Pancreas (tissue), 10 donors: ENCODE measurements around the gene AGBL1. TPM values are rescaled to one million over a fixed set of nuclear protein-coding genes. Genes with fewer than 3 reads are reported as not detected.

Source experiments
- ATAC-seq, 4 donors: fragments of 200-7000 bp; cut with Tn5 transposase; one replicate each; pipeline versions ENCODE4 v1.8.0 to v1.9.1; 2020; ENCODE audit warnings: mild to moderate bottlenecking in 4 of 4, moderate library complexity in 4 of 4
- DNase-seq, 6 donors: peaks; one replicate each; pipeline ENCODE4 v3.0.0-alpha.2; 2020
- FAIRE-seq: peaks from 2 replicates; lab custom pipeline; 2012; peaks lifted over from hg19 to GRCh38; lab: Jason Lieb, UNC
- H3K27ac ChIP-seq, 4 donors: fragments of 200-600 bp; sonication (generic); 1 replicate in 3 of 4; 2 replicates in 1 of 4; pipeline versions ENCODE4 v1.5.0 to v1.8.0; 2020
- H3K27me3 ChIP-seq, 4 donors: fragments of 200-600 bp; one replicate each; pipeline ENCODE4 v1.8.0; 2021
- H3K36me3 ChIP-seq, 3 donors: fragments of 200-600 bp; sonication (generic) in 1 of 3; one replicate each; pipeline versions ENCODE4 v1.5.0 to v1.8.0; 2020 to 2021
- H3K4me1 ChIP-seq, 3 donors: fragments of 200-600 bp; one replicate each; pipeline ENCODE4 v1.8.0; 2021
- H3K4me3 ChIP-seq, 4 donors: fragments of 200-600 bp; sonication (generic) in 2 of 4; one replicate each; pipeline versions ENCODE4 v1.5.0 to v1.8.0; 2020 to 2021
- H3K9me3 ChIP-seq, 4 donors: fragments of 200-600 bp; one replicate each; pipeline ENCODE4 v1.8.0; 2021
- WGBS, 2 donors: extraction: QIAGEN DNeasy Blood & Tissue Kit; methylation state at CpG; one replicate each; pipeline ENCODE4 v1.1.7; 2013; 5-methylcytosine and 5-hydroxymethylcytosine counted together
- intact Hi-C, 3 donors: fragments of 100-400 bp; cut with DNase I; formaldehyde crosslinking; loops; one replicate each; pipeline versions ENCODE4 v1.11.1 to v1.14.2; 2022
- polyA plus RNA-seq, 2 donors: library from polyadenylated mRNA; stranded (reverse); fragments of 200-250 nt; gene quantifications; one replicate each; pipeline ENCODE4 v1.2.3, GENCODE V29; 2013
- total RNA-seq, 6 donors: library from RNA; stranded (reverse); fragmentation: NEBNext Ultra II Directional in 4 of 6; extraction: Animal tissue kit (Norgen Biotek cat#: 25700) in 4 of 6; gene quantifications; one replicate each; pipeline versions ENCODE4 v1.2.1 to v1.2.4, GENCODE V29; 2021 to 2023
- TF ChIP-seq, protein P1 (sequence below), 4 donors: fragments of 200-600 bp; sonication (generic) in 3 of 4; IDR thresholded peaks; one replicate each; pipeline versions ENCODE4 v1.5.0 to v1.8.0; 2021; ENCODE audit warnings: antibody characterized with exemption in 4 of 4
- donor health status: healthy with polysubstance abuse.
- donor health status: DM: no; HTN: no; CAD: no; lungs with moderate emphysema.
- donor health status: DM: no; HTN: no; CAD: no.
- donor health status: control.
- donor health status: control.
- donor health status: Bipolar disorder and iron deficiency.
- donor health status: DM: yes; HTN: yes; CAD: no.
- donor health status: DM: no; HTN: no; CAD: no.
- donor health status: DM: no; HTN: no; CAD: no.
- donor health status: DM: yes; HTN: yes; CAD: no.

The AGBL1 gene
- total and polyA plus RNA-seq, 8 donors = under 0.01 to 0.06 (median 0.05) TPM; not detected in 5

DNA sequence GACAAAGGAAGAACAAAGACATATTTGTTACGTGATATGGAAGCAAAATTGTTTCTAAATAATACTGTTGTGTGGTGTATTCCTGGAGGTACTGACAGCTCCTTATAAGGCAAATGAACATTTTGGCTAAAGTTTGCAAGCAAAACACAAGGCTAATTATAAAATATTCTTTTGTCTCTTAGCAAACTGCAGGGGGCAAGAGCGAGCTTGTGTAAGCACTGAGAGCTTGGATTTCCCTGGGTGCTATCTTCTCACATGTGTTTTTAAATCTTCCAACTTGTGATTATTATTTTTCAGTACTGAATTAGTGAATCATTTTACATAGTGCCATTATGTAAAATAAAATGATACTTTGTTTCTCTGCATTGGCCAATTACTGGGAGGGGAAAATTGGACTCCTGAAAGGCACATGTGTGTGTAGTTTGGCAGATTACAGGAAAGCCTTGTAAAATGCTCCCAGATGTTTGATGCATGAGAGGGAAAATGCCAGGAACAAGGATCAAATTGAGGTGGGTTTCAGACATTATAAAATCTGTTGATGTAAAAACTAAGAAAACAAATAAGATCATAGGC lies 611.5 kb downstream of the AGBL1 start:
- WGBS, 2 donors = 22 to 26% methylated on average over 2 of the region's 2 CpGs
- Histone ChIP-seq H3K27ac (no peak overlapping the region), H3K27me3 (peaks cover 0 to 3% (median 0%) of the 10 kb centered on the region in 4 donors), H3K4me3 (no peak overlapping the region), H3K36me3 (no peaks in the 10 kb centered on the region), H3K9me3 (no peaks in the 10 kb centered on the region), H3K4me1 (no peaks in the 10 kb centered on the region)
- intact Hi-C loops = no loop called here
- no peak for DNase-seq
- no peak for ATAC-seq
- FAIRE-seq = no peak
- TF ChIP-seq, protein P1, sequence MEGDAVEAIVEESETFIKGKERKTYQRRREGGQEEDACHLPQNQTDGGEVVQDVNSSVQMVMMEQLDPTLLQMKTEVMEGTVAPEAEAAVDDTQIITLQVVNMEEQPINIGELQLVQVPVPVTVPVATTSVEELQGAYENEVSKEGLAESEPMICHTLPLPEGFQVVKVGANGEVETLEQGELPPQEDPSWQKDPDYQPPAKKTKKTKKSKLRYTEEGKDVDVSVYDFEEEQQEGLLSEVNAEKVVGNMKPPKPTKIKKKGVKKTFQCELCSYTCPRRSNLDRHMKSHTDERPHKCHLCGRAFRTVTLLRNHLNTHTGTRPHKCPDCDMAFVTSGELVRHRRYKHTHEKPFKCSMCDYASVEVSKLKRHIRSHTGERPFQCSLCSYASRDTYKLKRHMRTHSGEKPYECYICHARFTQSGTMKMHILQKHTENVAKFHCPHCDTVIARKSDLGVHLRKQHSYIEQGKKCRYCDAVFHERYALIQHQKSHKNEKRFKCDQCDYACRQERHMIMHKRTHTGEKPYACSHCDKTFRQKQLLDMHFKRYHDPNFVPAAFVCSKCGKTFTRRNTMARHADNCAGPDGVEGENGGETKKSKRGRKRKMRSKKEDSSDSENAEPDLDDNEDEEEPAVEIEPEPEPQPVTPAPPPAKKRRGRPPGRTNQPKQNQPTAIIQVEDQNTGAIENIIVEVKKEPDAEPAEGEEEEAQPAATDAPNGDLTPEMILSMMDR (IDR thresholded peaks at IDR 0.05) = no peak

DNA sequence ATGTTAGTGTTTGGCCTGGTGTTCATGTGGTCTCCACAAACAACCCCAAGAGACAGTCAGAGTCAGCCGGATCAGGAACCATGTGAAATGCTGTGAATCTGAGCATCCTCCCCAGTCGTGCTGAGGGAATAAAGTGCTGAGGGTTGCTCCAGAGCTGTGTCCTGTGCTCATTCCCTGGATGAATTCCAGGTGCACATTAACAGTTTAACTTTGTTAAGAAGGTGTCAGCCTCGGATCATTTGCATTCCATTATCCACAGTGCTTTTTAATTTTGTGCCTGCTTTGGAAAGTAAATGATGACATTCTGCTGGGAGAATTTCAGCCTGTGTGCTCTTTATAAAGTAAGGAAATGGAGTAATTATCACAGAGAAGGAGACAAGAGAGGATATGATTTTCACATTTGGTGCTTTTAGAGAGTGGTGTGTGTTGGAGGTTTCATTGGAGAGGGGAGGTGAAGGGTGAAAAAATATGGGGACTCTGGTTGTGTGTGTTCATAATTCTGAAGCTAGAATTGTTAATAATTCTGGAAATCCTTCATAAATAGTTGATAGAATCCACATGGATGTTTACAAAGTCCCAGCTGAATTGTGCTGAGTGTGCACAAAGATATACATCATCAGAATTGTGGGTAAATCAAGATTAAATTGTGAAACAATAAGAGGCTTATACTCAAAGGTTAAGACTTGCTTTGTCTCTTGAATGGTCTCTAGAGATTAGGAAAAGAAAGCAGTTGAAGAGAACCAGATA lies 621.4 kb downstream of the AGBL1 start:
- 25 to 28% methylated on average over 3 of the region's 3 CpGs for WGBS, 2 donors
- DNase-seq (no peak), FAIRE-seq (no peak), ATAC-seq (no peak)
- no peaks in the 10 kb centered on the region for H3K9me3 ChIP-seq
- no peak overlapping the region for H3K27ac ChIP-seq
- no peaks in the 10 kb centered on the region for H3K4me1 ChIP-seq
- H3K27me3 ChIP-seq = peaks cover 0 to 12% (median 0%) of the 10 kb centered on the region in 4 donors
- H3K36me3 ChIP-seq = no peaks in the 10 kb centered on the region
- TF ChIP-seq, protein P1 (IDR thresholded peaks at IDR 0.05) = no peak
- no peak overlapping the region for H3K4me3 ChIP-seq
- intact Hi-C loops = no loop called here

DNA sequence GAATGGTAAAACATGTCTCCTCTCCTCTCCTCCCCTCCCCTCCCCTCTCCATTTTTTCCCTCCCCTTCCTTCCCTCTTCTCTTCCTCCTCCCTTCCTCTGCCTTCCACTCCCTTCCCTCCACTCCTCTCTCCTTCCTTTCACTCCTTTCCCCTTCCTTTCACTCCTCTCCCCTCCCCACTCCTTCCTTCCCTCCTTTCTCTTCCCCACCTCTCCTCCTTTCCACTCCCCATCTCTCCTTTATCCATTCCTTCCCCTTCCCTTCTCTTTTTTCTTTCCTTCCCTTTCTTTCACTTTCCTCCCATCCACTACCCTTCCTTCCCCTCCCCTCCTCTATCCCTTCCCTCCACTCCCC lies 621.9 kb downstream of the AGBL1 start:
- no peak overlapping the region for H3K4me3 ChIP-seq
- TF ChIP-seq, protein P1 (IDR thresholded peaks at IDR 0.05) = no peak
- no peaks in the 10 kb centered on the region for H3K36me3 ChIP-seq
- no peak for ATAC-seq
- intact Hi-C loops = no loop called here
- no peak for DNase-seq
- peaks cover 0 to 12% (median 0%) of the 10 kb centered on the region in 4 donors for H3K27me3 ChIP-seq
- no peaks in the 10 kb centered on the region for H3K4me1 ChIP-seq
- no peak for FAIRE-seq
- H3K9me3 ChIP-seq = no peaks in the 10 kb centered on the region
- H3K27ac ChIP-seq = no peak overlapping the region

DNA sequence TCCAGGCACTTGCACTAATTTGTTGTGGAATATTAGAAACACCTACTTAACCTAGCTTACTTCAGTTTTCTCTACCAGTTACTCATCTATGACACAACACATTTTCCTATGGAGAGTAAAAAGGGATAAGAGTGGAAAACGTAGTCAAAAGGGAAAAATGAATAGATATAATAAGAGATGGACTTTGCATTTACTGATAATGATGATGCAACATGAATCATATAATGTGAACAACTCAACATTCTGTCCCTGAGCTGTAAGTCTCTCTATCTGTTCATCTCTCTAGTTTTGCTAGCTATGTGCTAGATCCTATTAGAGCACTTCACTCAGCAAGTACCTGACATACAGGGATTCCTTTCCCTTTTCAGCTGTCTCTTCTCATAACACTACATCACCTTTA lies 627.1 kb downstream of the AGBL1 start:
- no peak overlapping the region for H3K27ac ChIP-seq
- no peak overlapping the region for H3K4me3 ChIP-seq
- H3K27me3 ChIP-seq = no peaks in the 10 kb centered on the region
- intact Hi-C loops = no loop called here
- no peaks in the 10 kb centered on the region for H3K4me1 ChIP-seq
- DNase-seq (no peak), ATAC-seq (no peak), FAIRE-seq (no peak)
- TF ChIP-seq, protein P1 (IDR thresholded peaks at IDR 0.05) = no peak
- no peaks in the 10 kb centered on the region for H3K36me3 ChIP-seq
- H3K9me3 ChIP-seq = no peaks in the 10 kb centered on the region
- WGBS, 2 donors = 24 to 29% methylated on average over 1 of the region's 1 CpG

DNA sequence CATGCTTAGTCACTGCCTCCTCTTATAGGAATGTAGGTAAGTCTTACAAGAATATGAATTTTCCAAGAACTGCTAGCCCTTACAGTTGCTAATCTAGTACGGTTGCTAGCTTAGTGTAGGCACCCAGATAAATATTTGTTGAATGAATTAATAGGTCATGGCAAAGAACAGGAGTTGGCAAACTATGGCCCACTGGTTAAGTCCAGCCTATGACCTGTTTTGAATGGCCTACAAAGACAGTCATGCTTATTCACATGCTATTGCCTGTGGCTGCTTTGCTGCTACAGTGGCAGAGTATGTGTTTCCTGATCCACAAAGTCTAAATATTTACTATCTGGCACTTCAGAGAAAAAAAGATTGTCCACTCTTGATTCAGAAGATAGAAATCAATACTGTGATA lies 631.8 kb downstream of the AGBL1 start:
- DNase-seq = no peak
- H3K9me3 ChIP-seq = no peaks in the 10 kb centered on the region
- H3K36me3 ChIP-seq = no peaks in the 10 kb centered on the region
- TF ChIP-seq, protein P1 (IDR thresholded peaks at IDR 0.05) = no peak
- no peaks in the 10 kb centered on the region for H3K27me3 ChIP-seq
- FAIRE-seq = no peak
- no peak overlapping the region for H3K27ac ChIP-seq
- no peak overlapping the region for H3K4me3 ChIP-seq
- 37 to 39% methylated on average over 1 of the region's 1 CpG for WGBS, 2 donors
- intact Hi-C loops = no loop called here
- peak in 1 of 4 donors; percentile 34 for ATAC-seq
- no peaks in the 10 kb centered on the region for H3K4me1 ChIP-seq
